Stimulated activated CD4-positive, alpha-beta T cell treated with anti-CD3 and anti-CD28 coated beads, Interleukin-1b, Interleukin-23, amount 100 ng/mL, for 48 hours (primary cell): ENCODE results near the gene XRCC2.
"Not testable (repeated sequence)": the region's sequence is repeated elsewhere in the genome, so short reads cannot be mapped to it uniquely, and the experiment has no call there.

Experiments used
- DNase-seq: peaks from one replicate; pipeline ENCODE4 v3.0.0-alpha.2; 2020

XRCC2 gene

GRCh38 chr7:152663931-152664330, 12.0 kb downstream of the XRCC2 start:
- DNase-seq = no peak

- DNase-seq = no peak
Observed at GRCh38 chr7:152663148-152663740, 12.7 kb downstream of the XRCC2 start.

- DNase-seq = no peak
Observed at GRCh38 chr7:152661479-152661878, 14.5 kb downstream of the XRCC2 start.

- DNase-seq = no peak
Observed at GRCh38 chr7:152660021-152660420, 15.9 kb downstream of the XRCC2 start.

- DNase-seq = no peak
Observed at GRCh38 chr7:152654971-152655370, 21.0 kb downstream of the XRCC2 start.

GRCh38 chr7:152649220-152649619, 26.7 kb downstream of the XRCC2 start:
- no peak for DNase-seq

GRCh38 chr7:152647009-152647408, 28.9 kb downstream of the XRCC2 start:
- DNase-seq = no peak

GRCh38 chr7:152646579-152646978, 29.4 kb downstream of the XRCC2 start:
- not testable (repeated sequence) for DNase-seq

- DNase-seq = no peak
Observed at GRCh38 chr7:152643979-152644559, 31.9 kb downstream of the XRCC2 start.

GRCh38 chr7:152641384-152641783, 34.6 kb downstream of the XRCC2 start:
- DNase-seq = no peak

- no peak for DNase-seq
Observed at GRCh38 chr7:152640829-152641228, 35.1 kb downstream of the XRCC2 start.

GRCh38 chr7:152637920-152638580, 37.9 kb downstream of the XRCC2 start:
- no peak for DNase-seq

GRCh38 chr7:152637161-152637560, 38.8 kb downstream of the XRCC2 start:
- DNase-seq = no peak

- no peak for DNase-seq
Observed at GRCh38 chr7:152636441-152636840, 39.5 kb downstream of the XRCC2 start.

- DNase-seq = no peak
Observed at GRCh38 chr7:152633504-152633903, 42.4 kb downstream of the XRCC2 start.

GRCh38 chr7:152633072-152633471, 42.9 kb downstream of the XRCC2 start:
- no peak for DNase-seq

- DNase-seq = not testable (repeated sequence)
Observed at GRCh38 chr7:152628772-152629171, 47.2 kb downstream of the XRCC2 start.

- DNase-seq = no peak
Observed at GRCh38 chr7:152624228-152624627, 51.7 kb downstream of the XRCC2 start.

- DNase-seq = no peak
Observed at GRCh38 chr7:152621426-152621825, 54.5 kb downstream of the XRCC2 start.

- no peak for DNase-seq
Observed at GRCh38 chr7:152619027-152619739, 56.8 kb downstream of the XRCC2 start.

- DNase-seq = no peak
Observed at GRCh38 chr7:152618427-152618826, 57.5 kb downstream of the XRCC2 start.

- DNase-seq = no peak
Observed at GRCh38 chr7:152617056-152617455, 58.9 kb downstream of the XRCC2 start.

GRCh38 chr7:152615031-152615741, 60.8 kb downstream of the XRCC2 start:
- no peak for DNase-seq
